Measurements from ENCODE around the gene ATXN7L2. TPM values are rescaled to one million over a fixed set of nuclear protein-coding genes. Genes with fewer than 3 reads are reported as not detected.

ATXN7L2 gene
- total RNA-seq, 2 donors from 2014 or later: 3.1 to 7.7 TPM

DNA sequence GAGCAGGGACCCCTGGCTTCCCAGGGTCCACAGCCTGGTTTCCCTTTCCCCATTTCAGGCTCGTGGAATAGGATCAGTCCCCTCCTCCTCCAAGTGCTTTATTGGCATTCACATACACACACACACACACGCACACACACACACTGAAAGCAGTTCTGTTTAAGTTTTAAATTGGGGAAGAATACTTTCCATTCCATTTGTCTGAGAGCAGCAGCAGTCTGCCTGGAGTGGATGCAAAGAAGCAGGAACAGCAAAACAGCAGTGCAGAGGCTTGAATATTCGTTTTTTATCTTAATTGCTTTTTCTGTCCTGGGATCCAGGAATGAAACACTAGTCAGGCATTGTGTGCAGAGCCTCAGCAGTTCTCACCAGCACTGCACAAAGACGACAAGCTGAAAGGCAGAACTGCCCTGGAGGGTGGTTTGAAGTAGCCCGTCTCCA is 17.3 kb downstream of the ATXN7L2 start:
- peaks cover 17% of the 10 kb centered on the region for H3K36me3 ChIP-seq

DNA sequence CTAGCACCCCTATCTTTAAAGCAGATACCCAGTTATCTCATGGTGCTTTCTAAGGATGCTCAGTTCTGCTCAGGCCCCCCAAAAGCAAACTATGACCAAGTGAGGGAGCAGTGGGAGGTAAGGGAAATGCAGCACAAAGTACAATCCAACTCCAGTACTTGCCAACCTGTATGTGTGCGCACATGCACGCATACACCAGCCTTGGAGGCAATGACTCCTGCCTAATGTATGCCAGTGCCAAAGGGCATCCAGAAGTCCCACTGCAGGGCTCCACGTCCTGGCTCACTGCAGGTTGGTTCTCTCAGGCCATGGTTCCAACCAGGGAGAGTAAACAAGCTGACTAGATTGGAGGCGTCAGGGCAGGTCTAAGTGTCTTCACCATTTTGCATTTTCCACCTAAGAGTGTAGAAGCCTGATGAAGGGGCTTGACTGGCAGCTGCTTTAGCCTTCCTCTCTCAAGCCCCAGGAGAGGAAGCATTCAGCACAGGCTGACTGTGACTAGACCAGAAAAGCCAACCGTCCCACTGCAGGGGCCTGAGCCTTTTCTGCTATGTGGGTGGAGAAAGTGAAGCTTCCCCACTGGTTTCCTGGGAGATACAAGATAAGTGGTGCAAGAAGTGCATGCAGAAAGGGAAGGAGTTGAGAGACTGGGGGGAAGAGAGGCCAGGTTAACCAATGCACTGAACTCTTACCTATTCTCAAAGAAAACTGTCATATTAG is 18.1 kb downstream of the ATXN7L2 start:
- Histone ChIP-seq H3K27ac (peak overlapping the region; percentile 65 to 72), H3K4me1 (ENCODE audit: control insufficient read depth in 1 of 2, low read depth in 2 of 2) (peaks cover 13 to 44% of the 10 kb centered on the region in 2 donors), H3K27me3 (replicated peaks; ENCODE audit: insufficient read depth) (no peaks in the 10 kb centered on the region), H3K36me3 (peaks cover 12% of the 10 kb centered on the region), H3K9me3 (no peaks in the 10 kb centered on the region), H3K4me3 (no peak overlapping the region)
- ATAC-seq (ENCODE audit: insufficient number of reproducible peaks, low FRiP score, low read depth) (no peak), DNase-seq (ENCODE audit: low spot score) (no peak)
- TF ChIP-seq, protein P1, sequence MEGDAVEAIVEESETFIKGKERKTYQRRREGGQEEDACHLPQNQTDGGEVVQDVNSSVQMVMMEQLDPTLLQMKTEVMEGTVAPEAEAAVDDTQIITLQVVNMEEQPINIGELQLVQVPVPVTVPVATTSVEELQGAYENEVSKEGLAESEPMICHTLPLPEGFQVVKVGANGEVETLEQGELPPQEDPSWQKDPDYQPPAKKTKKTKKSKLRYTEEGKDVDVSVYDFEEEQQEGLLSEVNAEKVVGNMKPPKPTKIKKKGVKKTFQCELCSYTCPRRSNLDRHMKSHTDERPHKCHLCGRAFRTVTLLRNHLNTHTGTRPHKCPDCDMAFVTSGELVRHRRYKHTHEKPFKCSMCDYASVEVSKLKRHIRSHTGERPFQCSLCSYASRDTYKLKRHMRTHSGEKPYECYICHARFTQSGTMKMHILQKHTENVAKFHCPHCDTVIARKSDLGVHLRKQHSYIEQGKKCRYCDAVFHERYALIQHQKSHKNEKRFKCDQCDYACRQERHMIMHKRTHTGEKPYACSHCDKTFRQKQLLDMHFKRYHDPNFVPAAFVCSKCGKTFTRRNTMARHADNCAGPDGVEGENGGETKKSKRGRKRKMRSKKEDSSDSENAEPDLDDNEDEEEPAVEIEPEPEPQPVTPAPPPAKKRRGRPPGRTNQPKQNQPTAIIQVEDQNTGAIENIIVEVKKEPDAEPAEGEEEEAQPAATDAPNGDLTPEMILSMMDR (IDR thresholded peaks at IDR 0.05): no peak

More for the DNA sequence above, 17.3 kb downstream of the ATXN7L2 start:
- Histone ChIP-seq H3K4me3 (peak overlapping the region; percentile 33), H3K4me1 (ENCODE audit: control insufficient read depth in 1 of 2, low read depth in 2 of 2) (peaks cover 13 to 47% of the 10 kb centered on the region in 2 donors), H3K27me3 (replicated peaks; ENCODE audit: insufficient read depth) (no peaks in the 10 kb centered on the region), H3K27ac (peak overlapping the region; percentile 65 to 72), H3K9me3 (no peaks in the 10 kb centered on the region)
- no peak for DNase-seq (ENCODE audit: low spot score)
- ATAC-seq (ENCODE audit: insufficient number of reproducible peaks, low FRiP score, low read depth): no peak
- TF ChIP-seq, protein P1 (IDR thresholded peaks at IDR 0.05): no peak

DNA sequence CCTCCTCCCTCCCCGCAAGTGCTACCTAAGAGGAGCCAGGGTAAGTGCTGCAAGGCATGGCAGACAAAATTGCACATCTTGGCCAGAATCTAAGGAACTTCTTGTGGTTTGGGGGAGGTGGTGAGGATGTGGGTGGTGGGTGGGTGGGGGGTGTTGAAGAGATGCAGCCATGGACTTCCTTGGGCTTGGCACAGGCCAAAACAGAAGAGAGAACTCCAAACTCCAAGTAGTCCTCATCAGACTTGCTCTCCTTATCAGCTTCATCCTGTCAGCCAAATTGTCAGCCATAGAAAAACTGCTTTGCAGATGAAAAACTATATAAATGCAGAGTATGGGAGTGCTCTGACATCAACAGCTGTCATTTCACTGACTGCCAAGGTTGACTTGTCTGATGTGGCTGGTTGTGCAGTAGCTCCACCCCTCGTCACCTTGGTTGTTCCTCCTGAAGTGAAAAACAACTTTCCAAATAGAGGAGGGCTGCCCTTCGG is 18.7 kb downstream of the ATXN7L2 start:
- Histone ChIP-seq H3K27me3 (replicated peaks; ENCODE audit: insufficient read depth) (no peaks in the 10 kb centered on the region), H3K9me3 (no peaks in the 10 kb centered on the region), H3K4me3 (no peak overlapping the region), H3K27ac (peak overlapping the region; percentile 65 to 72), H3K4me1 (ENCODE audit: control insufficient read depth in 1 of 2, low read depth in 2 of 2) (peaks cover 13 to 44% of the 10 kb centered on the region in 2 donors), H3K36me3 (peaks cover 5% of the 10 kb centered on the region)
- DNase-seq (ENCODE audit: low spot score) (no peak), ATAC-seq (ENCODE audit: insufficient number of reproducible peaks, low FRiP score, low read depth) (no peak)
- TF ChIP-seq, protein P1 (IDR thresholded peaks at IDR 0.05): no peak

DNA sequence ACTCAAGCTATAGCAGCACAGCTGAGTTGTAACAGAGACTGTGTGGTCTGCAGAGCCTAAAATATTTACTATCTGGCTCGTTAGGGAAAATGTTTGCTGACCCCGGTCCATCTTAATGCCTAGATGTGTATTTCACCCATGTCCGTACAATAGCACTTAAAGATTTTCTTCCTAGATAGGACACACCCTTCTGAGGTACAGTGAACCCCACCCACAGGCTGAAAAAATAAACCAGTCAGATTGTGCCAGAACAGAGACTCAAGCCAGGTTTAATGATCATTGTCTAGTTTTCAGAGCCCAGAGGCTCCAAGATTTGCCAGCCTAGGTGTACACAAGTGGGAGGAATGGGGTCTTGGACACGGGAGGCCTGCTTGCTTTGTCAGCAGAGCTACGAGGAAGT is 20.2 kb downstream of the ATXN7L2 start:
- DNase-seq (ENCODE audit: low spot score): no peak
- no peak for ATAC-seq (ENCODE audit: insufficient number of reproducible peaks, low FRiP score, low read depth)
- H3K4me1 ChIP-seq (ENCODE audit: control insufficient read depth in 1 of 2, low read depth in 2 of 2): peaks cover 15 to 39% of the 10 kb centered on the region in 2 donors
- TF ChIP-seq, protein P1 (IDR thresholded peaks at IDR 0.05): no peak
- H3K9me3 ChIP-seq: no peaks in the 10 kb centered on the region
- H3K27me3 ChIP-seq (replicated peaks; ENCODE audit: insufficient read depth): no peaks in the 10 kb centered on the region
- H3K4me3 ChIP-seq: no peak overlapping the region
- H3K36me3 ChIP-seq: no peaks in the 10 kb centered on the region
- no peak overlapping the region for H3K27ac ChIP-seq

DNA sequence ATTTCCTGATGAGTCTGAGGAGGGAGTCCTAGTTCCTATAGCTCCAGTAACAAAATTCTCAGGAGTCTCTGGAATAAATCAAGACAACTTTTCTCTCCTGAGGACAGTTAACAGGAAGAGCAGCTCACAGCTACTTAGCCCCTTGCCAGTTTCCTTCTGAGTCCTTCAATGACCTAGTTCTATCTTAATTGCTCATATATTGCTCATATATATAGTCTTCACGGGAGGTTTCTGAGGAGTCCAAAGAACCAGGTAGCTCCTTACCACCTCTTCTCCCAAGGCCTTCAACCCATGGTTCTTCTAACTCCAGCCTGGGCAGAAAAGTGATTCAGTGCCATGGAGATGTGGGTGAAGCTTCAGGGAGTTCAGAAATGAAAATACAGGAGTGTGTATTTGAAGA is 21.3 kb downstream of the ATXN7L2 start:
- Histone ChIP-seq H3K36me3 (no peaks in the 10 kb centered on the region), H3K4me3 (no peak overlapping the region), H3K4me1 (ENCODE audit: control insufficient read depth in 1 of 2, low read depth in 2 of 2) (peaks cover 16 to 33% of the 10 kb centered on the region in 2 donors), H3K27me3 (replicated peaks; ENCODE audit: insufficient read depth) (no peaks in the 10 kb centered on the region), H3K9me3 (no peaks in the 10 kb centered on the region), H3K27ac (no peak overlapping the region)
- DNase-seq (ENCODE audit: low spot score) (no peak), ATAC-seq (ENCODE audit: insufficient number of reproducible peaks, low FRiP score, low read depth) (no peak)
- TF ChIP-seq, protein P1 (IDR thresholded peaks at IDR 0.05): no peak

Measured in thoracic aorta (tissue), 2 donors.